Panc1 (cell line): Measurements from ENCODE around the gene NDUFC2.

ENCODE experiments used
- CTCF ChIP-seq: fragments of 450-650 bp; IDR thresholded peaks from 2 replicates; pipeline ENCODE4 v1.5.1; 2017; ENCODE audit warnings: mild to moderate bottlenecking
- POLR2AphosphoS5 ChIP-seq: IDR thresholded peaks from 2 replicates; pipeline ENCODE4 v1.6.1; 2012; ENCODE audit warnings: mild to moderate bottlenecking, low read depth, low read length, moderate library complexity
- REST ChIP-seq, 2 experiments: IDR thresholded peaks; 2 replicates each; pipeline ENCODE4 v1.6.1; 2011 to 2012; ENCODE audit warnings: low read depth in 2 of 2, control low read depth in 1 of 2, low read length in 1 of 2, mild to moderate bottlenecking in 1 of 2, moderate library complexity in 1 of 2; ENCODE audit not compliant: insufficient read depth in 1 of 2

GRCh38 chr11:78127403-78127802, 47.7 kb upstream of the NDUFC2 start:
- TF ChIP-seq CTCF: no peak
- no peak for TF ChIP-seq REST (IDR thresholded peaks at IDR 0.05; ENCODE audit: insufficient read depth in 1 of 2, low read depth in 2 of 2, low read length in 1 of 2)
- no peak for TF ChIP-seq POLR2AphosphoS5
